ENCODE data around the gene BCL2L2.

BCL2L2 gene

GRCh38 chr14:23299986-23300686, 6.5 kb upstream of the BCL2L2 start:
- H3K4me3 ChIP-seq (ENCODE audit: low read depth, low read length), result peak overlapping the region; percentile 71
- TF ChIP-seq, protein P1, sequence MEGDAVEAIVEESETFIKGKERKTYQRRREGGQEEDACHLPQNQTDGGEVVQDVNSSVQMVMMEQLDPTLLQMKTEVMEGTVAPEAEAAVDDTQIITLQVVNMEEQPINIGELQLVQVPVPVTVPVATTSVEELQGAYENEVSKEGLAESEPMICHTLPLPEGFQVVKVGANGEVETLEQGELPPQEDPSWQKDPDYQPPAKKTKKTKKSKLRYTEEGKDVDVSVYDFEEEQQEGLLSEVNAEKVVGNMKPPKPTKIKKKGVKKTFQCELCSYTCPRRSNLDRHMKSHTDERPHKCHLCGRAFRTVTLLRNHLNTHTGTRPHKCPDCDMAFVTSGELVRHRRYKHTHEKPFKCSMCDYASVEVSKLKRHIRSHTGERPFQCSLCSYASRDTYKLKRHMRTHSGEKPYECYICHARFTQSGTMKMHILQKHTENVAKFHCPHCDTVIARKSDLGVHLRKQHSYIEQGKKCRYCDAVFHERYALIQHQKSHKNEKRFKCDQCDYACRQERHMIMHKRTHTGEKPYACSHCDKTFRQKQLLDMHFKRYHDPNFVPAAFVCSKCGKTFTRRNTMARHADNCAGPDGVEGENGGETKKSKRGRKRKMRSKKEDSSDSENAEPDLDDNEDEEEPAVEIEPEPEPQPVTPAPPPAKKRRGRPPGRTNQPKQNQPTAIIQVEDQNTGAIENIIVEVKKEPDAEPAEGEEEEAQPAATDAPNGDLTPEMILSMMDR (IDR thresholded peaks at IDR 0.05; ENCODE audit: low read depth, low read length, missing control alignments), result no peak
- DNase-seq (ENCODE audit: low read depth), result no peak
- in situ Hi-C loops (cut with HindIII; ENCODE audit: low sequenced_read_pairs), result no loop called here

GRCh38 chr14:23300687-23301223, 5.9 kb upstream of the BCL2L2 start:
- H3K4me3 ChIP-seq (ENCODE audit: low read depth, low read length), result peak overlapping the region; percentile 71
- no peak for DNase-seq (ENCODE audit: low read depth)
- in situ Hi-C loops (cut with HindIII; ENCODE audit: low sequenced_read_pairs), result no loop called here
- TF ChIP-seq, protein P1 (IDR thresholded peaks at IDR 0.05; ENCODE audit: low read depth, low read length, missing control alignments), result no peak

- H3K4me3 ChIP-seq (ENCODE audit: low read depth, low read length), result peak overlapping the region; percentile 71
- TF ChIP-seq, protein P1 (IDR thresholded peaks at IDR 0.05; ENCODE audit: low read depth, low read length, missing control alignments), result peak; percentile 60
- in situ Hi-C loops (cut with HindIII; ENCODE audit: low sequenced_read_pairs), result no loop called here
- DNase-seq (ENCODE audit: low read depth), result peak; percentile 96
Measured at GRCh38 chr14:23301288-23301968, 5.2 kb upstream of the BCL2L2 start.

- H3K4me3 ChIP-seq (ENCODE audit: low read depth, low read length), result peak overlapping the region; percentile 64
- DNase-seq (ENCODE audit: low read depth), result no peak
- in situ Hi-C loops (cut with HindIII; ENCODE audit: low sequenced_read_pairs), result no loop called here
- TF ChIP-seq, protein P1 (IDR thresholded peaks at IDR 0.05; ENCODE audit: low read depth, low read length, missing control alignments), result no peak
Measured at GRCh38 chr14:23301969-23302289, 4.7 kb upstream of the BCL2L2 start.

DNA sequence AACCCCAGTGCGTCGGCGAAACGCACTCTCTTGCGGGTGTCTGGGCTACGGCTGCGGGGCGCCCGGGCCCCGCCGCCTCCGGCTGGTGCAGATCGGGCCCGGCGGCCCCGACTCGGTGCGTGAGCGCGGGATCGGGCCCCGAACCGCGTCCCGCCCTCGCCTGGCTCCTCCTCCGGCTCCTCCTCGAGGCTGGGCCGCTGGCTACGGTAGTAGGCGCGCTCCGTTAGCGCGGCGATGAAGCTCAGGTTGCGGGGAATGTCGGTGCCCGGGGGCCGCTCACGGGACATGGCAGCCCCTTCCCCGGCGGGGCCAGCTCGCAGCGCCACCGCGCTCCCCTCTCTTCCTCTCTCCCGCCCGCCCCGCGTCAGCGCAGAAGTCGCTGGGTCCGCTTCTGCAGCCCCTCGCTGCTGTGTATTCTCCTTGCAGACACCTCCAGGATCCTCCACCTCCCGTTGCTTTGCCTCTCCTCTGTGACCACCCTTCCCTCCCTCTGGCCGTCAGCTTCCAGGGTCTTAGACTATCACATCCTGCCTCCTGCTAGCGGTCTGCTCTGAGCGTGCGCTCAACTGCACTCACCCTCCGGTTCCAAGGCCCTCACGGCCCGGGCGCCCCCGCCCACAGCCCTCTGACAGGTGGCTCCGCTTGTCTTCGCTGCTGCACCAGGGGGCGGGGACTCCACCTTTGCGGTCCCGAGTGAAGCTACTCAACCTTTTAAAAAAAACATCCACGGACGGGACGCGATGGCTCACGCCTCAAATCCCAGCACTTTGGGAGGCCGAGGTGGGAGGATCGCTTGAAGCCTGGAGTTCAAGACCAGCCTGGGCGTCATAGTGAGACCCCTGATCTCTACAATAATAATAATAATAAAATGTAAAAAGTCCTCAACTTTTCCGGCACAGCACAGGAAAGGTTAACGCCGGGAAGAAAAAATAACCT, 4.1 kb upstream of the BCL2L2 start, which contains the start of gene PPP1R3E:
Gene PPP1R3E (minus strand): TSS at position 570 of the 936 bp plus-strand sequence. CDS start 283 bp downstream, at position 287.
- TF ChIP-seq, protein P1 (IDR thresholded peaks at IDR 0.05; ENCODE audit: low read depth, low read length, missing control alignments), result no peak
- DNase-seq (ENCODE audit: low read depth), result no peak
- in situ Hi-C loops (cut with HindIII; ENCODE audit: low sequenced_read_pairs), result no loop called here
- H3K4me3 ChIP-seq (ENCODE audit: low read depth, low read length), result peak within 1 kb of the TSS; percentile 64

DNA sequence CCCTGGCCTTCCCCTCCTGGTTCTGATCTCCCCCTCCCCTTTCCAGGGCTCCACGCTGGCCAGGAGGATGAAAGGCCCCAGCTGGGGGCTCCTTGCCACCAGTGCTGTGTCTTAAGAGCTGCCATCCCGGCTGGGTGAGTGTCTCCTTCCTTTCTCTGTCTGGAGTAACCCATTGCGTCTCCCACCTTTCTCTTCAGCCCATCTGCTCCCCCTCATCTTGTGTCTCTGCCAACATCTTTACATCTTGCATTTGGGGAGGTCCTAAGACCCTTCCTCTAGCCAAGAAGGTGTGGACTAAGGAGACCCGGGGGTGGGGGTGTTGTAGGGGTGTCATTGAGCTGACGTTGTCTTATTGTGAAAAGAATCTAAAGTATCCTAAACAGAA, 505 bp downstream of the BCL2L2 start:
- peak overlapping the region; percentile 67 for H3K4me3 ChIP-seq (ENCODE audit: low read depth, low read length)

More for the DNA sequence above, 505 bp downstream of the BCL2L2 start:
- DNase-seq (ENCODE audit: low read depth), result no peak
- in situ Hi-C loops (cut with HindIII; ENCODE audit: low sequenced_read_pairs), result no loop called here
- TF ChIP-seq, protein P1 (IDR thresholded peaks at IDR 0.05; ENCODE audit: low read depth, low read length, missing control alignments), result no peak
